Ascending aorta (tissue), 2 donors: ENCODE results near the gene PNRC1. TPM values are rescaled to one million over a fixed set of nuclear protein-coding genes. Genes with fewer than 3 reads are reported as not detected.

Source experiments
- DNase-seq, 2 donors: peaks; one replicate each; pipeline ENCODE4 v3.0.0-alpha.2; 2019; ENCODE audit warnings: low spot score in 2 of 2
- H3K27ac ChIP-seq, 2 donors: fragments of 200-600 bp; sonication (generic); one replicate each; pipeline ENCODE4 v1.5.1; 2016 to 2017; ENCODE audit warnings: mild to moderate bottlenecking in 1 of 2
- H3K27me3 ChIP-seq: fragments of 200-600 bp; sonication (generic); one replicate; pipeline ENCODE4 v1.5.1; 2017
- H3K36me3 ChIP-seq, 2 donors: fragments of 200-600 bp; sonication (generic); one replicate each; pipeline ENCODE4 v1.5.1; 2016
- H3K4me1 ChIP-seq, 2 donors: fragments of 200-600 bp; sonication (generic); one replicate each; pipeline ENCODE4 v1.5.1; 2016 to 2017; ENCODE audit warnings: mild to moderate bottlenecking in 1 of 2
- H3K4me3 ChIP-seq, 2 donors: fragments of 200-600 bp; sonication (generic); one replicate each; pipeline ENCODE4 v1.5.1; 2016 to 2017; ENCODE audit warnings: mild to moderate bottlenecking in 1 of 2
- H3K9me3 ChIP-seq, 2 donors: fragments of 200-600 bp; sonication (generic); one replicate each; pipeline ENCODE4 v1.5.1; 2016
- intact Hi-C: fragments of 100-400 bp; cut with DNase I; formaldehyde crosslinking; loops from one replicate; pipeline ENCODE4 v1.15.1; 2023
- total RNA-seq: library from RNA; depleted of rRNA; stranded (reverse); fragments of >200 nt; gene quantifications from one replicate; pipeline ENCODE4 v1.1.0, GENCODE V29; 2016
- TF ChIP-seq, protein P1 (sequence below), 3 experiments: fragments of 200-600 bp in 2 of 3; fragments of 450-650 bp in 1 of 3; sonication (generic) in 2 of 3; IDR thresholded peaks; one replicate each; pipeline ENCODE4 v1.5.1; 2016 to 2019; ENCODE audit warnings: antibody characterized with exemption in 3 of 3, mild to moderate bottlenecking in 1 of 3, moderate library complexity in 1 of 3

The PNRC1 gene
- total RNA-seq, 1 donor from 2014 or later = 196 TPM

GRCh38 chr6:89069536-89070163, 10.9 kb upstream of the PNRC1 start:
- TF ChIP-seq, protein P1, sequence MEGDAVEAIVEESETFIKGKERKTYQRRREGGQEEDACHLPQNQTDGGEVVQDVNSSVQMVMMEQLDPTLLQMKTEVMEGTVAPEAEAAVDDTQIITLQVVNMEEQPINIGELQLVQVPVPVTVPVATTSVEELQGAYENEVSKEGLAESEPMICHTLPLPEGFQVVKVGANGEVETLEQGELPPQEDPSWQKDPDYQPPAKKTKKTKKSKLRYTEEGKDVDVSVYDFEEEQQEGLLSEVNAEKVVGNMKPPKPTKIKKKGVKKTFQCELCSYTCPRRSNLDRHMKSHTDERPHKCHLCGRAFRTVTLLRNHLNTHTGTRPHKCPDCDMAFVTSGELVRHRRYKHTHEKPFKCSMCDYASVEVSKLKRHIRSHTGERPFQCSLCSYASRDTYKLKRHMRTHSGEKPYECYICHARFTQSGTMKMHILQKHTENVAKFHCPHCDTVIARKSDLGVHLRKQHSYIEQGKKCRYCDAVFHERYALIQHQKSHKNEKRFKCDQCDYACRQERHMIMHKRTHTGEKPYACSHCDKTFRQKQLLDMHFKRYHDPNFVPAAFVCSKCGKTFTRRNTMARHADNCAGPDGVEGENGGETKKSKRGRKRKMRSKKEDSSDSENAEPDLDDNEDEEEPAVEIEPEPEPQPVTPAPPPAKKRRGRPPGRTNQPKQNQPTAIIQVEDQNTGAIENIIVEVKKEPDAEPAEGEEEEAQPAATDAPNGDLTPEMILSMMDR (IDR thresholded peaks at IDR 0.05) = no peak
- H3K4me3 ChIP-seq = no peak overlapping the region
- no peak for DNase-seq
- intact Hi-C loops = no loop called here
- no peaks in the 10 kb centered on the region for H3K4me1 ChIP-seq
- no peaks in the 10 kb centered on the region for H3K27me3 ChIP-seq
- no peaks in the 10 kb centered on the region for H3K9me3 ChIP-seq
- no peaks in the 10 kb centered on the region for H3K36me3 ChIP-seq
- H3K27ac ChIP-seq = no peak overlapping the region

- TF ChIP-seq, protein P1 (IDR thresholded peaks at IDR 0.05) = no peak
- Histone ChIP-seq H3K4me1 (no peaks in the 10 kb centered on the region), H3K27me3 (no peaks in the 10 kb centered on the region), H3K9me3 (no peaks in the 10 kb centered on the region), H3K36me3 (no peaks in the 10 kb centered on the region), H3K27ac (no peak overlapping the region), H3K4me3 (no peak overlapping the region)
- DNase-seq = no peak
- intact Hi-C loops = no loop called here
Observed at GRCh38 chr6:89071036-89071435, 9.5 kb upstream of the PNRC1 start.

- Histone ChIP-seq H3K36me3 (no peaks in the 10 kb centered on the region), H3K4me1 (no peaks in the 10 kb centered on the region), H3K27me3 (no peaks in the 10 kb centered on the region), H3K4me3 (no peak overlapping the region), H3K9me3 (no peaks in the 10 kb centered on the region), H3K27ac (no peak overlapping the region)
- TF ChIP-seq, protein P1 (IDR thresholded peaks at IDR 0.05) = no peak
- intact Hi-C loops = no loop called here
- DNase-seq = no peak
Observed at GRCh38 chr6:89073014-89073620, 7.4 kb upstream of the PNRC1 start.

DNA sequence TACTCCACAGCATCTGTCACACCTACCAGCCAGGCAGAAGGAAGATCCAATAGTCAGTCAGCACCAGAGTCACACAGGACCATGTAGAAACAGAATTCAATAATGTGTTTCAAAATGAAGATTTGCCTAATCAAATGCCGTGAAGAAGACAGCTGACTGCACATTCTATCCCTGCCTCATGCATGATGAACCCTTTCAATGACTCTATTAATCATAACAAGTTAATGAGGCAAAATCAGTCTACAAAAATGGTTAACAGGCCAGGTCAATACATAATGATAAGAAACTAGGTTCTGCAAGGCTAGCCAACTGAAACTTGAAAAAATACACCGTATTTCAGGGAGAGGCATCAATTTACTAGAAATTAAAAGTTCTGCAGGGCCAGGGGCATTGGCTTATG, 6.7 kb upstream of the PNRC1 start:
- H3K36me3 ChIP-seq = no peaks in the 10 kb centered on the region
- no peaks in the 10 kb centered on the region for H3K27me3 ChIP-seq
- intact Hi-C loops = no loop called here
- DNase-seq = no peak
- TF ChIP-seq, protein P1 (IDR thresholded peaks at IDR 0.05) = no peak
- no peaks in the 10 kb centered on the region for H3K9me3 ChIP-seq
- no peak overlapping the region for H3K4me3 ChIP-seq
- H3K4me1 ChIP-seq = no peaks in the 10 kb centered on the region
- H3K27ac ChIP-seq = no peak overlapping the region

DNA sequence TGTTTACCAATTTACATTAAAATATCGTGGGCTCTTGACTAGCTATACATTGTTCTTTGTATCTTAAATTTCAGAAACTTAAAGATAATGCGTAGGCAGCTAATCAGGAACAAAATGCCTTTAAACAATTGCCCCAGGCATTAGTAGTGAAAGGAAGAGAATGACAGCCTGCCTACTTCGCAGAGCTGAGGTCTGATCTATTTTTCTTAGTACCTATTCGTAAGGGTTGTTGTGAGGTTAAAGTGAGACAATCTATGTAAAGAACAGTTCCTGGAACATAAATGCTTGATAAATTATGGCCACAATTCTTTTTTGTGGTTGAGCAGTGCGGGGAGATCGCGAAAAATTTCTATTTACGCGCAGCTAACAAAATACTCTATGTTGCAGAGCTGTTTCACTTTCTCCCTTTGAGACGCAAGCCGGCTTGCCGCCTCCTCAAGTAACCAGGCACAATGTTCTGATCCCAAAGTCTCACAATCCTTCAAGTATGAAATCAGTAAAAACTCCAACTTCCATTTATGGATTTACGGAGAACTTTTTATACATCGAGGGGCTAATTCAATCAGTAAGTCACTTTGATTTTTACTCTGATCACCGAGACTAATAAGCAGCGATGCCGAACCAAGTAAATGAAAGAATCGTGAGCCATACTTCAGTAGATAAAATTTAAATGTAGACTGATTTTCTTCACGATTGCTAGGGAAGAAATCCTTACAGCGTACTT, 878 bp upstream of the PNRC1 start:
- no peaks in the 10 kb centered on the region for H3K27me3 ChIP-seq
- H3K9me3 ChIP-seq = no peaks in the 10 kb centered on the region
- H3K36me3 ChIP-seq = peaks cover 5 to 24% of the 10 kb centered on the region in 2 donors
- intact Hi-C loops = loop anchor here (1.0 to 10.0 kb wide), 9 partner anchors 44 to 1377 kb away; partner anchors contain the start of genes AKIRIN2, CASP8AP2, PM20D2 and RNGTT
- H3K4me1 ChIP-seq = peaks cover 0 to 12% of the 10 kb centered on the region in 2 donors
- DNase-seq = peak in 1 of 2 donors; percentile 78
- H3K27ac ChIP-seq = peak overlapping the region; percentile 98 to 100
- peak overlapping the region; percentile 86 to 96 for H3K4me3 ChIP-seq
- TF ChIP-seq, protein P1 (IDR thresholded peaks at IDR 0.05) = no peak
